H9 (cell line): ENCODE measurements around the gene KRTAP10-5. TPM values are rescaled to one million over a fixed set of nuclear protein-coding genes. Genes with fewer than 3 reads are reported as not detected.

Experiments used
- DNase-seq: peaks from one replicate; pipeline ENCODE4 v3.0.0-alpha.2; 2017
- H2AFZ ChIP-seq: one replicate; pipeline ENCODE4 v1.6.1; 2013; ENCODE audit warnings: mild to moderate bottlenecking, low read length, control low read depth, moderate library complexity
- H2AK5ac ChIP-seq: 2 replicates; pipeline ENCODE4 v1.6.1; 2013; ENCODE audit warnings: low read length, control low read depth, mixed read lengths; ENCODE audit not compliant: insufficient read length
- H2BK120ac ChIP-seq: one replicate; pipeline ENCODE4 v1.6.1; 2013; ENCODE audit warnings: low read depth, mild to moderate bottlenecking, low read length, control low read depth, inconsistent platforms; ENCODE audit not compliant: poor library complexity, severe bottlenecking
- H2BK12ac ChIP-seq: 2 replicates; pipeline ENCODE4 v1.6.1; 2013; ENCODE audit warnings: low read length, control low read depth, mixed read lengths, low read depth; ENCODE audit not compliant: insufficient read length
- H2BK15ac ChIP-seq: 2 replicates; pipeline ENCODE4 v1.6.1; 2013; ENCODE audit warnings: low read depth, low read length, control low read depth
- H2BK20ac ChIP-seq: one replicate; pipeline ENCODE4 v1.6.1; 2013; ENCODE audit warnings: low read depth, mild to moderate bottlenecking, low read length, control low read depth, inconsistent platforms; ENCODE audit not compliant: poor library complexity, severe bottlenecking
- H2BK5ac ChIP-seq: 2 replicates; pipeline ENCODE4 v1.6.1; 2013; ENCODE audit warnings: low read length, control low read depth, mixed read lengths; ENCODE audit not compliant: insufficient read length
- H3K14ac ChIP-seq: 2 replicates; pipeline ENCODE4 v1.6.1; 2013; ENCODE audit warnings: low read length, control low read depth; ENCODE audit not compliant: insufficient read depth
- H3K18ac ChIP-seq: 2 replicates; pipeline ENCODE4 v1.6.1; 2013; ENCODE audit warnings: low read depth, mild to moderate bottlenecking, mixed read lengths, low read length, control low read depth; ENCODE audit not compliant: insufficient read length
- H3K23ac ChIP-seq: 2 replicates; pipeline ENCODE4 v1.6.1; 2013; ENCODE audit warnings: low read length, control low read depth, mixed read lengths, low read depth; ENCODE audit not compliant: insufficient read length
- H3K23me2 ChIP-seq: 2 replicates; pipeline ENCODE4 v1.6.1; 2013; ENCODE audit warnings: low read depth, mild to moderate bottlenecking, mixed read lengths, low read length, control low read depth; ENCODE audit not compliant: insufficient read length, poor library complexity, severe bottlenecking
- H3K27ac ChIP-seq: 2 replicates; pipeline ENCODE4 v1.5.1; 2013; ENCODE audit warnings: low read length, control low read depth, mixed read lengths, low read depth; ENCODE audit not compliant: insufficient read length
- H3K27me3 ChIP-seq: 2 replicates; pipeline ENCODE4 v1.6.1; 2013; ENCODE audit warnings: low read length, control low read depth, inconsistent platforms; ENCODE audit not compliant: insufficient read depth
- H3K4ac ChIP-seq: 2 replicates; pipeline ENCODE4 v1.6.1; 2013; ENCODE audit warnings: low read depth, mild to moderate bottlenecking, control low read depth, inconsistent platforms, low read length, moderate library complexity
- H3K4me1 ChIP-seq: 2 replicates; pipeline ENCODE4 v1.6.1; 2013; ENCODE audit warnings: low read length, control low read depth, inconsistent platforms; ENCODE audit not compliant: insufficient read depth
- H3K4me2 ChIP-seq: 2 replicates; pipeline ENCODE4 v1.6.1; 2013; ENCODE audit warnings: low read length, control low read depth, mixed read lengths; ENCODE audit not compliant: insufficient read length, insufficient read depth
- H3K56ac ChIP-seq: 2 replicates; pipeline ENCODE4 v1.6.1; 2013; ENCODE audit warnings: low read depth, mild to moderate bottlenecking, mixed read lengths, low read length, control low read depth; ENCODE audit not compliant: insufficient read length
- H3K79me1 ChIP-seq: 2 replicates; pipeline ENCODE4 v1.6.1; 2013; ENCODE audit warnings: low read depth, mild to moderate bottlenecking, moderate library complexity, low read length, control low read depth, inconsistent platforms; ENCODE audit not compliant: insufficient read depth, poor library complexity, severe bottlenecking
- H3K79me2 ChIP-seq: 2 replicates; pipeline ENCODE4 v1.6.1; 2013; ENCODE audit warnings: low read length, control low read depth, inconsistent platforms; ENCODE audit not compliant: insufficient read depth
- H3K9ac ChIP-seq: 2 replicates; pipeline ENCODE4 v1.6.1; 2013; ENCODE audit warnings: low read length, control low read depth, mixed read lengths; ENCODE audit not compliant: insufficient read length; ENCODE audit errors: extremely low read depth
- H3K9me3 ChIP-seq: one replicate; pipeline ENCODE4 v1.6.1; 2013; ENCODE audit warnings: low read depth, low read length, inconsistent platforms; ENCODE audit not compliant: control insufficient read depth
- H3T11ph ChIP-seq: one replicate; pipeline ENCODE4 v1.6.1; 2013; ENCODE audit warnings: mild to moderate bottlenecking, low read length, control low read depth, inconsistent platforms
- H4K20me1 ChIP-seq: one replicate; pipeline ENCODE4 v1.6.1; 2013; ENCODE audit not compliant: control insufficient read depth, insufficient read length, insufficient read depth
- H4K5ac ChIP-seq: 2 replicates; pipeline ENCODE4 v1.6.1; 2013; ENCODE audit warnings: low read depth, mild to moderate bottlenecking, mixed read lengths, low read length, control low read depth; ENCODE audit not compliant: insufficient read length
- H4K8ac ChIP-seq: replicated peaks from 2 replicates; pipeline ENCODE4 v1.6.1; 2013; ENCODE audit warnings: low read length, control low read depth, mixed read lengths, low read depth; ENCODE audit not compliant: insufficient read length
- H4K91ac ChIP-seq: 2 replicates; pipeline ENCODE4 v1.6.1; 2013; ENCODE audit warnings: low read depth, mild to moderate bottlenecking, moderate library complexity, mixed read lengths, low read length, control low read depth; ENCODE audit not compliant: insufficient read length
- H3K27ac Mint-ChIP-seq, 3 experiments: 2 replicates in 2 of 3; 3 replicates in 1 of 3; pipeline ENCODE4 v1.8.0; 2020 to 2021; ENCODE audit warnings: mixed read lengths in 3 of 3, mild to moderate bottlenecking in 1 of 3, moderate library complexity in 1 of 3
- H3K27me3 Mint-ChIP-seq: 2 replicates; pipeline ENCODE4 v1.8.0; 2021; ENCODE audit warnings: low read depth, mild to moderate bottlenecking, moderate library complexity, mixed read lengths
- H3K36me3 Mint-ChIP-seq, 3 experiments: 2 replicates in 2 of 3; 3 replicates in 1 of 3; pipeline ENCODE4 v1.8.0; 2020 to 2021; ENCODE audit warnings: low read depth in 3 of 3, mixed read lengths in 3 of 3; ENCODE audit not compliant: insufficient read depth in 1 of 3
- H3K4me1 Mint-ChIP-seq, 2 experiments: 2 replicates each; pipeline ENCODE4 v1.8.0; 2020; ENCODE audit warnings: mixed read lengths in 2 of 2
- H3K4me3 Mint-ChIP-seq, 2 experiments: 2 replicates in 1 of 2; 3 replicates in 1 of 2; pipeline ENCODE4 v1.8.0; 2020 to 2021; ENCODE audit warnings: mild to moderate bottlenecking in 2 of 2, mixed read lengths in 2 of 2, moderate library complexity in 1 of 2
- H3K9me3 Mint-ChIP-seq, 2 experiments: 2 replicates in 1 of 2; 3 replicates in 1 of 2; pipeline ENCODE4 v1.8.0; 2020; ENCODE audit warnings: mild to moderate bottlenecking in 2 of 2, mixed read lengths in 2 of 2, moderate library complexity in 1 of 2
- WGBS: extraction: QIAGEN DNeasy Blood & Tissue Kit; methylation state at CpG from one replicate; pipeline ENCODE4 v1.1.7; 2013; ENCODE audit warnings: missing lambda C conversion rate, low lambda C conversion rate, mixed read lengths; ENCODE audit not compliant: insufficient read length; ENCODE audit errors: extremely low coverage; 5-methylcytosine and 5-hydroxymethylcytosine counted together
- total RNA-seq: library from RNA; stranded (reverse); gene quantifications from 2 replicates; pipeline ENCODE4 v1.2.1, GENCODE V29; 2021
- TF ChIP-seq, protein P1 (sequence below): fragments of 200-600 bp; sonication (generic); conservative IDR thresholded peaks from 3 replicates; pipeline ENCODE4 v1.8.0; 2021; ENCODE audit warnings: antibody characterized with exemption, mild to moderate bottlenecking

Gene KRTAP10-5
- total RNA-seq, 1 experiment from 2014 or later, result not detected

GRCh38 chr21:44618504-44618903, 38.1 kb upstream of the KRTAP10-5 start:
- Histone ChIP-seq H3K79me1 (no peaks in the 10 kb centered on the region), H2BK15ac (no peak overlapping the region), H3K14ac (no peak overlapping the region), H3K4me1 (no peaks in the 10 kb centered on the region), H2BK120ac (no peak overlapping the region), H4K91ac (no peak overlapping the region), H3K9me3 (peaks cover 4% of the 10 kb centered on the region), H2BK20ac (no peak overlapping the region), H2AK5ac (no peak overlapping the region), H2BK5ac (no peak overlapping the region), H3K4ac (no peak overlapping the region), H3K27ac (no peak overlapping the region), H3K56ac (no peak overlapping the region), H3K18ac (no peak overlapping the region), H3K9ac (no peak overlapping the region), H4K5ac (no peak overlapping the region), H3K4me2 (no peak overlapping the region), H3K79me2 (no peaks in the 10 kb centered on the region), H4K8ac (no peak overlapping the region), H3K27me3 (no peaks in the 10 kb centered on the region), H4K20me1 (no peaks in the 10 kb centered on the region), H2BK12ac (no peak overlapping the region), H3K23ac (no peak overlapping the region), H2AFZ (no peak overlapping the region), H3K23me2 (no peaks in the 10 kb centered on the region), H3T11ph (no peak overlapping the region)
- WGBS, result no CpG with 5 or more reads among the region's 4 CpGs
- no peak overlapping the region for H3K27ac Mint-ChIP-seq
- no peak overlapping the region for H3K4me3 Mint-ChIP-seq
- H3K36me3 Mint-ChIP-seq, result peaks cover 11 to 30% (median 20%) of the 10 kb centered on the region in 3 experiments
- peaks cover 33 to 38% of the 10 kb centered on the region in 2 experiments for H3K9me3 Mint-ChIP-seq
- H3K27me3 Mint-ChIP-seq, result peaks cover 4% of the 10 kb centered on the region
- TF ChIP-seq, protein P1, sequence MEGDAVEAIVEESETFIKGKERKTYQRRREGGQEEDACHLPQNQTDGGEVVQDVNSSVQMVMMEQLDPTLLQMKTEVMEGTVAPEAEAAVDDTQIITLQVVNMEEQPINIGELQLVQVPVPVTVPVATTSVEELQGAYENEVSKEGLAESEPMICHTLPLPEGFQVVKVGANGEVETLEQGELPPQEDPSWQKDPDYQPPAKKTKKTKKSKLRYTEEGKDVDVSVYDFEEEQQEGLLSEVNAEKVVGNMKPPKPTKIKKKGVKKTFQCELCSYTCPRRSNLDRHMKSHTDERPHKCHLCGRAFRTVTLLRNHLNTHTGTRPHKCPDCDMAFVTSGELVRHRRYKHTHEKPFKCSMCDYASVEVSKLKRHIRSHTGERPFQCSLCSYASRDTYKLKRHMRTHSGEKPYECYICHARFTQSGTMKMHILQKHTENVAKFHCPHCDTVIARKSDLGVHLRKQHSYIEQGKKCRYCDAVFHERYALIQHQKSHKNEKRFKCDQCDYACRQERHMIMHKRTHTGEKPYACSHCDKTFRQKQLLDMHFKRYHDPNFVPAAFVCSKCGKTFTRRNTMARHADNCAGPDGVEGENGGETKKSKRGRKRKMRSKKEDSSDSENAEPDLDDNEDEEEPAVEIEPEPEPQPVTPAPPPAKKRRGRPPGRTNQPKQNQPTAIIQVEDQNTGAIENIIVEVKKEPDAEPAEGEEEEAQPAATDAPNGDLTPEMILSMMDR, result peak; percentile 64
- H3K4me1 Mint-ChIP-seq, result peaks cover 27% of the 10 kb centered on the region in 2 experiments
- DNase-seq, result peak; percentile 68
